GM23338 (cell line): ENCODE data around the gene GDA.

Source experiments
- ZNF331 ChIP-seq: fragments of 250-450 bp; sonication (Bioruptor Pico); IDR thresholded peaks from 2 replicates; pipeline ENCODE4 v1.5.0; 2020; ENCODE audit warnings: low read depth, mild to moderate bottlenecking, moderate library complexity
- TF ChIP-seq, protein P1 (sequence below), 2 experiments: fragments of 200-600 bp in 1 of 2; sonication (generic) in 1 of 2; conservative IDR thresholded peaks; 2 replicates each; pipeline versions ENCODE4 v1.5.1 to v1.6.1; 2016 to 2017; ENCODE audit warnings: antibody characterized with exemption in 2 of 2, low read depth in 2 of 2, mild to moderate bottlenecking in 2 of 2, moderate library complexity in 1 of 2
- TF ChIP-seq, protein P2 (sequence below): IDR thresholded peaks from 2 replicates; pipeline ENCODE4 v1.6.1; 2016; ENCODE audit warnings: antibody characterized with exemption

DNA sequence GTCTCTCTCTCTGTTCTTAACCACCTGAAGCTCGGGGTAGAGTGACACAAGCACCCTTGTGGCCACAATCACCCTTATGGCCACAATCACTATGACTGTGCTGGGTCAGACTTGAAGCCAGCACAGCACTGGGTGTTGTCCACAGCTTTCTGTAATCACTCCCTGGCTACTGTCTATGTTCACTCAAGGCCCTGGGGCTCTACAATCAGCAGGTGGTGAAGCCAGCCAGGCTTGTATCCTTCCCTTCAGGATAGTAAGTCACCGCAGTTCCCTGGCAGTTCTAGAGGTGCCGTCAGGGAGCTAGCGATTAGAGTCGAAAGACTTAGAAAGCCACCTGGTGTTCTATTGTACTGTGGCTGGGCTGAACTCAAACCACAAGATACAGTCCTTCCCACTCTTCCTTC is 44.2 kb downstream of the GDA start:
- TF ChIP-seq, protein P1, sequence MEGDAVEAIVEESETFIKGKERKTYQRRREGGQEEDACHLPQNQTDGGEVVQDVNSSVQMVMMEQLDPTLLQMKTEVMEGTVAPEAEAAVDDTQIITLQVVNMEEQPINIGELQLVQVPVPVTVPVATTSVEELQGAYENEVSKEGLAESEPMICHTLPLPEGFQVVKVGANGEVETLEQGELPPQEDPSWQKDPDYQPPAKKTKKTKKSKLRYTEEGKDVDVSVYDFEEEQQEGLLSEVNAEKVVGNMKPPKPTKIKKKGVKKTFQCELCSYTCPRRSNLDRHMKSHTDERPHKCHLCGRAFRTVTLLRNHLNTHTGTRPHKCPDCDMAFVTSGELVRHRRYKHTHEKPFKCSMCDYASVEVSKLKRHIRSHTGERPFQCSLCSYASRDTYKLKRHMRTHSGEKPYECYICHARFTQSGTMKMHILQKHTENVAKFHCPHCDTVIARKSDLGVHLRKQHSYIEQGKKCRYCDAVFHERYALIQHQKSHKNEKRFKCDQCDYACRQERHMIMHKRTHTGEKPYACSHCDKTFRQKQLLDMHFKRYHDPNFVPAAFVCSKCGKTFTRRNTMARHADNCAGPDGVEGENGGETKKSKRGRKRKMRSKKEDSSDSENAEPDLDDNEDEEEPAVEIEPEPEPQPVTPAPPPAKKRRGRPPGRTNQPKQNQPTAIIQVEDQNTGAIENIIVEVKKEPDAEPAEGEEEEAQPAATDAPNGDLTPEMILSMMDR (conservative IDR thresholded peaks at IDR 0.05; ENCODE audit: low read depth in 2 of 2): no peak
- no peak for TF ChIP-seq ZNF331
- TF ChIP-seq, protein P2, sequence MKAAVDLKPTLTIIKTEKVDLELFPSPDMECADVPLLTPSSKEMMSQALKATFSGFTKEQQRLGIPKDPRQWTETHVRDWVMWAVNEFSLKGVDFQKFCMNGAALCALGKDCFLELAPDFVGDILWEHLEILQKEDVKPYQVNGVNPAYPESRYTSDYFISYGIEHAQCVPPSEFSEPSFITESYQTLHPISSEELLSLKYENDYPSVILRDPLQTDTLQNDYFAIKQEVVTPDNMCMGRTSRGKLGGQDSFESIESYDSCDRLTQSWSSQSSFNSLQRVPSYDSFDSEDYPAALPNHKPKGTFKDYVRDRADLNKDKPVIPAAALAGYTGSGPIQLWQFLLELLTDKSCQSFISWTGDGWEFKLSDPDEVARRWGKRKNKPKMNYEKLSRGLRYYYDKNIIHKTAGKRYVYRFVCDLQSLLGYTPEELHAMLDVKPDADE: no peak
